H9 (cell line): Measurements from ENCODE around the gene DOLPP1. TPM values are rescaled to one million over a fixed set of nuclear protein-coding genes. Genes with fewer than 3 reads are reported as not detected.

Experiments
- DNase-seq: peaks from one replicate; pipeline ENCODE4 v3.0.0-alpha.2; 2017
- H2AFZ ChIP-seq: one replicate; pipeline ENCODE4 v1.6.1; 2013; ENCODE audit warnings: mild to moderate bottlenecking, low read length, control low read depth, moderate library complexity
- H2AK5ac ChIP-seq: 2 replicates; pipeline ENCODE4 v1.6.1; 2013; ENCODE audit warnings: low read length, control low read depth, mixed read lengths; ENCODE audit not compliant: insufficient read length
- H2BK120ac ChIP-seq: one replicate; pipeline ENCODE4 v1.6.1; 2013; ENCODE audit warnings: low read depth, mild to moderate bottlenecking, low read length, control low read depth, inconsistent platforms; ENCODE audit not compliant: poor library complexity, severe bottlenecking
- H2BK12ac ChIP-seq: 2 replicates; pipeline ENCODE4 v1.6.1; 2013; ENCODE audit warnings: low read length, control low read depth, mixed read lengths, low read depth; ENCODE audit not compliant: insufficient read length
- H2BK15ac ChIP-seq: 2 replicates; pipeline ENCODE4 v1.6.1; 2013; ENCODE audit warnings: low read depth, low read length, control low read depth
- H2BK20ac ChIP-seq: one replicate; pipeline ENCODE4 v1.6.1; 2013; ENCODE audit warnings: low read depth, mild to moderate bottlenecking, low read length, control low read depth, inconsistent platforms; ENCODE audit not compliant: poor library complexity, severe bottlenecking
- H2BK5ac ChIP-seq: 2 replicates; pipeline ENCODE4 v1.6.1; 2013; ENCODE audit warnings: low read length, control low read depth, mixed read lengths; ENCODE audit not compliant: insufficient read length
- H3K14ac ChIP-seq: 2 replicates; pipeline ENCODE4 v1.6.1; 2013; ENCODE audit warnings: low read length, control low read depth; ENCODE audit not compliant: insufficient read depth
- H3K18ac ChIP-seq: 2 replicates; pipeline ENCODE4 v1.6.1; 2013; ENCODE audit warnings: low read depth, mild to moderate bottlenecking, mixed read lengths, low read length, control low read depth; ENCODE audit not compliant: insufficient read length
- H3K23ac ChIP-seq: 2 replicates; pipeline ENCODE4 v1.6.1; 2013; ENCODE audit warnings: low read length, control low read depth, mixed read lengths, low read depth; ENCODE audit not compliant: insufficient read length
- H3K23me2 ChIP-seq: 2 replicates; pipeline ENCODE4 v1.6.1; 2013; ENCODE audit warnings: low read depth, mild to moderate bottlenecking, mixed read lengths, low read length, control low read depth; ENCODE audit not compliant: insufficient read length, poor library complexity, severe bottlenecking
- H3K27ac ChIP-seq: 2 replicates; pipeline ENCODE4 v1.5.1; 2013; ENCODE audit warnings: low read length, control low read depth, mixed read lengths, low read depth; ENCODE audit not compliant: insufficient read length
- H3K27me3 ChIP-seq: 2 replicates; pipeline ENCODE4 v1.6.1; 2013; ENCODE audit warnings: low read length, control low read depth, inconsistent platforms; ENCODE audit not compliant: insufficient read depth
- H3K4ac ChIP-seq: 2 replicates; pipeline ENCODE4 v1.6.1; 2013; ENCODE audit warnings: low read depth, mild to moderate bottlenecking, control low read depth, inconsistent platforms, low read length, moderate library complexity
- H3K4me1 ChIP-seq: 2 replicates; pipeline ENCODE4 v1.6.1; 2013; ENCODE audit warnings: low read length, control low read depth, inconsistent platforms; ENCODE audit not compliant: insufficient read depth
- H3K4me2 ChIP-seq: 2 replicates; pipeline ENCODE4 v1.6.1; 2013; ENCODE audit warnings: low read length, control low read depth, mixed read lengths; ENCODE audit not compliant: insufficient read length, insufficient read depth
- H3K56ac ChIP-seq: 2 replicates; pipeline ENCODE4 v1.6.1; 2013; ENCODE audit warnings: low read depth, mild to moderate bottlenecking, mixed read lengths, low read length, control low read depth; ENCODE audit not compliant: insufficient read length
- H3K79me1 ChIP-seq: 2 replicates; pipeline ENCODE4 v1.6.1; 2013; ENCODE audit warnings: low read depth, mild to moderate bottlenecking, moderate library complexity, low read length, control low read depth, inconsistent platforms; ENCODE audit not compliant: insufficient read depth, poor library complexity, severe bottlenecking
- H3K79me2 ChIP-seq: 2 replicates; pipeline ENCODE4 v1.6.1; 2013; ENCODE audit warnings: low read length, control low read depth, inconsistent platforms; ENCODE audit not compliant: insufficient read depth
- H3K9ac ChIP-seq: 2 replicates; pipeline ENCODE4 v1.6.1; 2013; ENCODE audit warnings: low read length, control low read depth, mixed read lengths; ENCODE audit not compliant: insufficient read length; ENCODE audit errors: extremely low read depth
- H3K9me3 ChIP-seq: one replicate; pipeline ENCODE4 v1.6.1; 2013; ENCODE audit warnings: low read depth, low read length, inconsistent platforms; ENCODE audit not compliant: control insufficient read depth
- H3T11ph ChIP-seq: one replicate; pipeline ENCODE4 v1.6.1; 2013; ENCODE audit warnings: mild to moderate bottlenecking, low read length, control low read depth, inconsistent platforms
- H4K20me1 ChIP-seq: one replicate; pipeline ENCODE4 v1.6.1; 2013; ENCODE audit not compliant: control insufficient read depth, insufficient read length, insufficient read depth
- H4K5ac ChIP-seq: 2 replicates; pipeline ENCODE4 v1.6.1; 2013; ENCODE audit warnings: low read depth, mild to moderate bottlenecking, mixed read lengths, low read length, control low read depth; ENCODE audit not compliant: insufficient read length
- H4K8ac ChIP-seq: replicated peaks from 2 replicates; pipeline ENCODE4 v1.6.1; 2013; ENCODE audit warnings: low read length, control low read depth, mixed read lengths, low read depth; ENCODE audit not compliant: insufficient read length
- H4K91ac ChIP-seq: 2 replicates; pipeline ENCODE4 v1.6.1; 2013; ENCODE audit warnings: low read depth, mild to moderate bottlenecking, moderate library complexity, mixed read lengths, low read length, control low read depth; ENCODE audit not compliant: insufficient read length
- H3K27ac Mint-ChIP-seq, 3 experiments: 2 replicates in 2 of 3; 3 replicates in 1 of 3; pipeline ENCODE4 v1.8.0; 2020 to 2021; ENCODE audit warnings: mixed read lengths in 3 of 3, mild to moderate bottlenecking in 1 of 3, moderate library complexity in 1 of 3
- H3K27me3 Mint-ChIP-seq: 2 replicates; pipeline ENCODE4 v1.8.0; 2021; ENCODE audit warnings: low read depth, mild to moderate bottlenecking, moderate library complexity, mixed read lengths
- H3K36me3 Mint-ChIP-seq, 3 experiments: 2 replicates in 2 of 3; 3 replicates in 1 of 3; pipeline ENCODE4 v1.8.0; 2020 to 2021; ENCODE audit warnings: low read depth in 3 of 3, mixed read lengths in 3 of 3; ENCODE audit not compliant: insufficient read depth in 1 of 3
- H3K4me1 Mint-ChIP-seq, 2 experiments: 2 replicates each; pipeline ENCODE4 v1.8.0; 2020; ENCODE audit warnings: mixed read lengths in 2 of 2
- H3K4me3 Mint-ChIP-seq, 2 experiments: 2 replicates in 1 of 2; 3 replicates in 1 of 2; pipeline ENCODE4 v1.8.0; 2020 to 2021; ENCODE audit warnings: mild to moderate bottlenecking in 2 of 2, mixed read lengths in 2 of 2, moderate library complexity in 1 of 2
- H3K9me3 Mint-ChIP-seq, 2 experiments: 2 replicates in 1 of 2; 3 replicates in 1 of 2; pipeline ENCODE4 v1.8.0; 2020; ENCODE audit warnings: mild to moderate bottlenecking in 2 of 2, mixed read lengths in 2 of 2, moderate library complexity in 1 of 2
- CTCF ChIP-seq: fragments of 200-600 bp; sonication (generic); conservative IDR thresholded peaks from 3 replicates; pipeline ENCODE4 v1.8.0; 2021; ENCODE audit warnings: antibody characterized with exemption, mild to moderate bottlenecking
- WGBS: extraction: QIAGEN DNeasy Blood & Tissue Kit; methylation state at CpG from one replicate; pipeline ENCODE4 v1.1.7; 2013; ENCODE audit warnings: missing lambda C conversion rate, low lambda C conversion rate, mixed read lengths; ENCODE audit not compliant: insufficient read length; ENCODE audit errors: extremely low coverage; 5-methylcytosine and 5-hydroxymethylcytosine counted together
- total RNA-seq: library from RNA; stranded (reverse); gene quantifications from 2 replicates; pipeline ENCODE4 v1.2.1, GENCODE V29; 2021

DOLPP1 gene
- total RNA-seq, 1 experiment from 2014 or later: 42.6 TPM

- Mint-ChIP-seq H3K27ac (no peak overlapping the region), H3K4me3 (no peak overlapping the region), H3K27me3 (peaks cover 5% of the 10 kb centered on the region), H3K36me3 (peaks cover 0 to 8% (median 1%) of the 10 kb centered on the region in 3 experiments; a peak in 3 of 7 replicates), H3K9me3 (no peaks in the 10 kb centered on the region), H3K4me1 (peaks cover 2 to 3% of the 10 kb centered on the region in 2 experiments; a peak in 2 of 4 replicates)
- H3K27me3 ChIP-seq: no peaks in the 10 kb centered on the region
- no peaks in the 10 kb centered on the region for H3K9me3 ChIP-seq
- H3K4me2 ChIP-seq: no peak overlapping the region
- H3T11ph ChIP-seq: no peak overlapping the region
- no peak overlapping the region for H3K23ac ChIP-seq
- no peak for DNase-seq
- no peak overlapping the region for H3K56ac ChIP-seq
- H4K20me1 ChIP-seq: no peaks in the 10 kb centered on the region
- no peak overlapping the region for H3K18ac ChIP-seq
- no peak overlapping the region for H3K9ac ChIP-seq
- no peak for TF ChIP-seq CTCF
- no peaks in the 10 kb centered on the region for H3K79me1 ChIP-seq
- no peak overlapping the region for H4K91ac ChIP-seq
- H4K5ac ChIP-seq: no peak overlapping the region
- WGBS: no CpG with 5 or more reads among the region's 12 CpGs
- H2BK20ac ChIP-seq: no peak overlapping the region
- no peak overlapping the region for H4K8ac ChIP-seq
- no peak overlapping the region for H3K14ac ChIP-seq
- H2AFZ ChIP-seq: no peak overlapping the region
- H2BK5ac ChIP-seq: no peak overlapping the region
- no peaks in the 10 kb centered on the region for H3K23me2 ChIP-seq
- no peak overlapping the region for H3K4ac ChIP-seq
- no peak overlapping the region for H3K27ac ChIP-seq
- no peak overlapping the region for H2BK12ac ChIP-seq
- H2BK15ac ChIP-seq: no peak overlapping the region
- H2AK5ac ChIP-seq: no peak overlapping the region
- H3K79me2 ChIP-seq: no peaks in the 10 kb centered on the region
- H3K4me1 ChIP-seq: no peaks in the 10 kb centered on the region; the same call in 1 of the 2 replicates
- H2BK120ac ChIP-seq: no peak overlapping the region
Observed at GRCh38 chr9:129095908-129096307, 15.0 kb downstream of the DOLPP1 start.
